ENCODE data around the gene ENGASE. TPM values are rescaled to one million over a fixed set of nuclear protein-coding genes. Genes with fewer than 3 reads are reported as not detected.

ENGASE gene
- total and polyA plus RNA-seq, 2 experiments from 2014 or later, result 9.0 to 27.1 TPM

GRCh38 chr17:79038545-79039135, 36.0 kb upstream of the ENGASE start:
- no peaks in the 10 kb centered on the region; the same call in 2 of the 3 replicates for H3K4me1 Mint-ChIP-seq
- H3K4me3 ChIP-seq, result no peak overlapping the region
- no peak for TF ChIP-seq ZNF331 (CRISPR knock-in tag; IDR thresholded peaks at IDR 0.05; ENCODE audit: low read depth)
- no peaks in the 10 kb centered on the region for H3K4me1 ChIP-seq (ENCODE audit: insufficient read depth)
- H3K9me3 Mint-ChIP-seq, result peaks cover 5% of the 10 kb centered on the region; the same call in 1 of the 3 replicates
- H3K36me3 Mint-ChIP-seq (ENCODE audit: low read depth), result no peaks in the 10 kb centered on the region; the same call in 2 of the 3 replicates
- H3K27me3 Mint-ChIP-seq (ENCODE audit: insufficient read depth, low read depth, poor library complexity), result peaks cover 14% of the 10 kb centered on the region
- H3K4me2 ChIP-seq, result no peak overlapping the region
- no peak overlapping the region for H3K27ac ChIP-seq (ENCODE audit: low read depth)
- H2AFZ ChIP-seq, result no peak overlapping the region
- no peak for ATAC-seq
- no peaks in the 10 kb centered on the region for H3K9me2 ChIP-seq (ENCODE audit: insufficient read depth)
- H3F3A ChIP-seq (replicated peaks; ENCODE audit: low read depth), result peaks cover 9% of the 10 kb centered on the region
- no peaks in the 10 kb centered on the region for H3K27me3 ChIP-seq (ENCODE audit: insufficient read depth)
- DNase-seq (ENCODE audit: low spot score), result no peak
- H3K79me2 ChIP-seq (replicated peaks; ENCODE audit: insufficient read depth), result no peaks in the 10 kb centered on the region
- H3K4me3 Mint-ChIP-seq, result no peak overlapping the region
- H3K36me3 ChIP-seq (ENCODE audit: insufficient read depth), result no peaks in the 10 kb centered on the region
- H3K27ac Mint-ChIP-seq, result no peak overlapping the region
- H4K20me1 ChIP-seq (replicated peaks; ENCODE audit: insufficient read depth), result no peaks in the 10 kb centered on the region

- H3K4me1 ChIP-seq (ENCODE audit: insufficient read depth), result no peaks in the 10 kb centered on the region
- H4K20me1 ChIP-seq (replicated peaks; ENCODE audit: insufficient read depth), result no peaks in the 10 kb centered on the region
- no peak overlapping the region for H3K4me3 ChIP-seq
- no peak overlapping the region for H3K27ac ChIP-seq (ENCODE audit: low read depth)
- no peak overlapping the region for H3K4me2 ChIP-seq
- Mint-ChIP-seq H3K27ac (no peak overlapping the region), H3K4me3 (no peak overlapping the region), H3K4me1 (no peaks in the 10 kb centered on the region; the same call in 2 of the 3 replicates), H3K27me3 (ENCODE audit: insufficient read depth, low read depth, poor library complexity) (peaks cover 14% of the 10 kb centered on the region), H3K36me3 (ENCODE audit: low read depth) (no peaks in the 10 kb centered on the region; the same call in 2 of the 3 replicates), H3K9me3 (peaks cover 5% of the 10 kb centered on the region; the same call in 1 of the 3 replicates)
- ATAC-seq, result no peak
- H3K36me3 ChIP-seq (ENCODE audit: insufficient read depth), result no peaks in the 10 kb centered on the region
- DNase-seq (ENCODE audit: low spot score), result no peak
- no peak overlapping the region for H2AFZ ChIP-seq
- H3K79me2 ChIP-seq (replicated peaks; ENCODE audit: insufficient read depth), result no peaks in the 10 kb centered on the region
- no peaks in the 10 kb centered on the region for H3K9me2 ChIP-seq (ENCODE audit: insufficient read depth)
- no peaks in the 10 kb centered on the region for H3K27me3 ChIP-seq (ENCODE audit: insufficient read depth)
- H3F3A ChIP-seq (replicated peaks; ENCODE audit: low read depth), result peaks cover 9% of the 10 kb centered on the region
- TF ChIP-seq CREB1 (CRISPR knock-in tag; IDR thresholded peaks at IDR 0.05; ENCODE audit: low read depth) (no peak), JUNB (IDR thresholded peaks at IDR 0.05; ENCODE audit: unreplicated experiment) (no peak), STAT1 (IDR thresholded peaks at IDR 0.05; ENCODE audit: unreplicated experiment) (no peak), POLR2AphosphoS5 (IDR thresholded peaks at IDR 0.05; ENCODE audit: low read depth) (no peak), ZNF331 (CRISPR knock-in tag; IDR thresholded peaks at IDR 0.05; ENCODE audit: low read depth) (no peak), ETS1 (IDR thresholded peaks at IDR 0.05) (no peak), ZNF114 (CRISPR knock-in tag; IDR thresholded peaks at IDR 0.05) (no peak), ZNF462 (CRISPR knock-in tag; IDR thresholded peaks at IDR 0.05) (no peak), CTCF (conservative IDR thresholded peaks at IDR 0.05; ENCODE audit: low read depth in 2 of 2) (no peak), NANOG (IDR thresholded peaks at IDR 0.05; ENCODE audit: borderline replicate concordance) (no peak), EZH2phosphoT487 (IDR thresholded peaks at IDR 0.05; ENCODE audit: unreplicated experiment) (no peak)
These were observed 35.5 kb upstream of the ENGASE start for GRCh38 chr17:79039171-79039570.

All from GM23338 (cell line).